GM19023 (cell line): ENCODE results near the gene EIF2D.
A peak's percentile ranks its signal among the peaks of the same experiment; 100 is the strongest.
"Not testable (repeated sequence)": the region's sequence is repeated elsewhere in the genome, so short reads cannot be mapped to it uniquely, and the experiment has no call there.

Source experiments
- ATAC-seq: cut with Tn5 transposase; IDR thresholded peaks from one replicate; pipeline ENCODE4 v1.9.1; 2021; ENCODE audit warnings: mild to moderate bottlenecking, moderate library complexity; ENCODE audit not compliant: unreplicated experiment

EIF2D gene

GRCh38 chr1:206589206-206589605, 23.1 kb downstream of the EIF2D start:
- no peak for ATAC-seq

DNA sequence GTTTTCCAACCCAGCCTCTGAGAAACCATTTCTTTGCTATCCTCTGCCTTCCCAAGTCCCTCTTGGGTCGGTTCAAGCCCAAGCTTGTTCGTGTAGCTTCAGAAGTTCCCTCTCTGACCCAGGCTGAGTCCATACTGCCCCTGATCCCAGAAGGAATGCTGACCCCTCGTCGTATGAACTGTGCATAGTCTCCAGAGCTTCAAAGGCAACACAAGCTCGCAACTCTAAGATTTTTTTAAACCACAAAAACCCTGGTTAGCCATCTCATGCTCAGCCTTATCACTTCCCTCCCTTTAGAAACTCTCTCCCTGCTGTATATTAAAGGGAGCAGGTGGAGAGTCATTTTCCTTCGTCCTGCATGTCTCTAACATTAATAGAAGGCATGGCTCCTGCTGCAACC, 23.8 kb downstream of the EIF2D start:
- no peak for ATAC-seq

- no peak for ATAC-seq
Measured at GRCh38 chr1:206587904-206588303, 24.4 kb downstream of the EIF2D start.

DNA sequence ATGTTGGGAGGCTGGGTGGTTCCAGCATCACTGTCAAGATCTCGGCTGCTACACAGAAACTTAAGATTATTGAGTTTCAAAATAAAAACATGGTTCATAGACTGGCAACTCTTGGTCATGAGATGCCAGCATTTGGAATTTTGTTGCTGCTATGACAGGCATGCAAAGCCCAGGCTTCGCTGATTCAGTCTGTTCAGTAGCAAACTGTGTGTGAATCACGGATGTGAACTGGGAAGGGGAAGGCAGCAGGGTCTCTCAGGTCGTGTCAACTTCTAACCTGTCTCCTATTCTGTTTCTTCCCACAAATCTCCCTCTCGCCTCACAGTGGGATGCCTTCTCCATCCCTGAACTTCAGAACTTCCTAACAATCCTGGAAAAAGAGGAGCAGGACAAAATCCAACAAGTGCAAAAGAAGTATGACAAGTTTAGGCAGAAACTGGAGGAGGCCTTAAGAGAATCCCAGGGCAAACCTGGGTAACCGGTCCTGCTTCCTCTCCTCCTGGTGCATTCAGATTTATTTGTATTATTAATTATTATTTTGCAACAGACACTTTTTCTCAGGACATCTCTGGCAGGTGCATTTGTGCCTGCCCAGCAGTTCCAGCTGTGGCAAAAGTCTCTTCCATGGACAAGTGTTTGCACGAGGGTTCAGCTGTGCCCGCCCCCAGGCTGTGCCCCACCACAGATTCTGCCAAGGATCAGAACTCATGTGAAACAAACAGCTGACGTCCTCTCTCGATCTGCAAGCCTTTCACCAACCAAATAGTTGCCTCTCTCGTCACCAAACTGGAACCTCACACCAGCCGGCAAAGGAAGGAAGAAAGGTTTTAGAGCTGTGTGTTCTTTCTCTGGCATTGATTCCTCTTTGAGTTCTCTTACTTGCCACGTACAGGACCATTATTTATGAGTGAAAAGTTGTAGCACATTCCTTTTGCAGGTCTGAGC, 25.5 kb downstream of the EIF2D start:
- no peak for ATAC-seq

GRCh38 chr1:206584683-206585082, 27.6 kb downstream of the EIF2D start:
- ATAC-seq = no peak

DNA sequence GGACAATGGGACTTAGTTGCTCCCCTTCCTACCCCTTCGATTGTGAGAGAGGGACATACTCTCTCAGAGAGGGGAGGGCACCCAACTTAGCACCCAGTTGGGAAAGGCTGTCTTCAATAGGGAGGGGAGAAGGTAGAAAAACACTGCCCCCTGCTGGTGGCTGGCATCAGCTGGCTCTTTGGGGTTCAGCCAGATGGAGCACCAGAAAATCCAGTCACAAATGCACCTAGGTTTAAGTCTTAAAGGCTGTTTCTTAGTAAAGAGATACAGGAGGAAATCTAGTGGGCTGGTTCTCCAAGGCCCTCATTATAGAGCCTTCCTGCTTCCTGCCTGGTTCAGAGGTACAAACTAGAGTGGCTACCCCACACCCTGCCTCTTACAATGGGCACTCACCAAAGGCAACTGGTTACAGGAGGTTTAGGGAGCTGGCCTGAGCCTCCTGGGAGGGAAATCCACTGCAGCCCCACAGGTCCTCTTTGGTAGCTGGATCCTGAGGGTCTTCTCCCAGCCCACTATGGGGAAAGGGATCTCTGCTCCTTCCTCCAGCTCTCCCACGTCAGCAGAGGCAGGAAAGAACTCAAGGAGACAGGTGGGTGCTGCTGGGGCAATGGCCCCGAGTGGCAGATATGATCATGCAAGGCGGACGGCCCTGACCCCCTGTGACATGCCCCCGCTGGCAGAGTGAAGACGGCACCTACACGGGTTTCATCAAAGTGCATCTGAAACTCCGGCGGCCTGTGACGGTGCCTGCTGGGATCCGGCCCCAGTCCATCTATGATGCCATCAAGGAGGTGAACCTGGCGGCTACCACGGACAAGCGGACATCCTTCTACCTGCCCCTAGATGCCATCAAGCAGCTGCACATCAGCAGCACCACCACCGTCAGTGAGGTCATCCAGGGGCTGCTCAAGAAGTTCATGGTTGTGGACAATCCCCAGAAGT, 28.3 kb downstream of the EIF2D start:
- no peak for ATAC-seq

- no peak for ATAC-seq
Measured at GRCh38 chr1:206582971-206583706, 29.1 kb downstream of the EIF2D start.

- no peak for ATAC-seq
Measured at GRCh38 chr1:206582537-206582936, 29.7 kb downstream of the EIF2D start.

DNA sequence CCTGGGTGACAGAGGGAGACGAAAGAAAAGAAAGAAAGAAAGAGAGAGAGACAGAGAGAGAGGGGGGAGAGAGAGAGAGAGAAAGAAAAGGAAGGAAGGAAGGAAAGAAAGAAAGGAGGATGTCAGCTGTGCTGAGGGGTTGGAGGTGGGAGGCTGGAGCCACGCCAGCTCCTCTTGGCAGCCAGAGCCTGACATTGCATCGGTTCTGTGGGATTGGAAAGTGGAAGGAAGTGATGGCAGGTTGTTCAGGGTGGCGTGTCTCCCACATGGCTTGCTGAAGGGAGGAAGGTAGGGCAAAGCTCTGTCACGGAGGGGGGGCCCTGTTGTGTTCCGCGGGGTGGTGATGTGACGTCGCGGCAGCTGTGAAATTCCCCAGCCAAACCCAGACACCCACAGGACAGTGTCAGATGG, 30.7 kb downstream of the EIF2D start:
- ATAC-seq = no peak

DNA sequence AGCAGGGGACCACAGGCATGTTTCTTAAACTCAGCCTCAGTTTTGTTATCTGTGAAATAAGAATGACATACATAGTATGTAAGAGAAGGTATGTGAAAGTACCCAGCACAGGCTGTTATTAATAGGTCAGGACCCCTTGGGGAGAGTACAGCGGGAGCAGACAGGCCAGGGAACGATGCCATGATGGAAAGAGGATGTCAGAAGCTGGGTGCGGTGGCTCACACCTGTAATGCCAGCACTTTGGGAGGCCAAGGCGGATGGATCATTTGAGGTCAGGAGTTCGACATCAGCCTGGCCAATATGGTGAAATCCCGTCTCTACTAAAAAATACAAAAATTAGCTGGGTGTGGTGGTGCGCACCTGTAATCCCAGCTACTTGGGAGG, 31.2 kb downstream of the EIF2D start:
- not testable (repeated sequence) for ATAC-seq

GRCh38 chr1:206580438-206581113, 31.7 kb downstream of the EIF2D start:
- ATAC-seq = no peak

GRCh38 chr1:206579747-206580437, 32.4 kb downstream of the EIF2D start:
- ATAC-seq = peak; percentile 87

DNA sequence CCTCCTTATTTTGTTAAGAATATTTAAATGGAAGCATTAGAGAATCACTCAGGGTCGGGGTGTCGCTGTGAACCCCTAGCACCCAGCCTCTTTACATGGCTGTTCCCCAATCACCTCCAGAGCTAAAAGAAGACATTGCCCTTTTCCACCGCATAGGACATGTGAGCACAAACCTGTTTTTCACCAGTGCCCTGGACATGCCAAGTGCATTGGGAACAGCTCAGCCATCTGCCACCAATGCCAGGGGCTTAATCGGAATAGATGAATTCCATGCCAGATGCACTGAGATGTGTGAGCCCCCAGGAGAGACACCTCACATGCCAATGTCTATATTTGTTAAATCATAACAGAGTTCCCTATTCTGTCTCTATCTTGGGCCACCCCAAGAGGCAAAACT, 33.3 kb downstream of the EIF2D start:
- ATAC-seq = no peak

DNA sequence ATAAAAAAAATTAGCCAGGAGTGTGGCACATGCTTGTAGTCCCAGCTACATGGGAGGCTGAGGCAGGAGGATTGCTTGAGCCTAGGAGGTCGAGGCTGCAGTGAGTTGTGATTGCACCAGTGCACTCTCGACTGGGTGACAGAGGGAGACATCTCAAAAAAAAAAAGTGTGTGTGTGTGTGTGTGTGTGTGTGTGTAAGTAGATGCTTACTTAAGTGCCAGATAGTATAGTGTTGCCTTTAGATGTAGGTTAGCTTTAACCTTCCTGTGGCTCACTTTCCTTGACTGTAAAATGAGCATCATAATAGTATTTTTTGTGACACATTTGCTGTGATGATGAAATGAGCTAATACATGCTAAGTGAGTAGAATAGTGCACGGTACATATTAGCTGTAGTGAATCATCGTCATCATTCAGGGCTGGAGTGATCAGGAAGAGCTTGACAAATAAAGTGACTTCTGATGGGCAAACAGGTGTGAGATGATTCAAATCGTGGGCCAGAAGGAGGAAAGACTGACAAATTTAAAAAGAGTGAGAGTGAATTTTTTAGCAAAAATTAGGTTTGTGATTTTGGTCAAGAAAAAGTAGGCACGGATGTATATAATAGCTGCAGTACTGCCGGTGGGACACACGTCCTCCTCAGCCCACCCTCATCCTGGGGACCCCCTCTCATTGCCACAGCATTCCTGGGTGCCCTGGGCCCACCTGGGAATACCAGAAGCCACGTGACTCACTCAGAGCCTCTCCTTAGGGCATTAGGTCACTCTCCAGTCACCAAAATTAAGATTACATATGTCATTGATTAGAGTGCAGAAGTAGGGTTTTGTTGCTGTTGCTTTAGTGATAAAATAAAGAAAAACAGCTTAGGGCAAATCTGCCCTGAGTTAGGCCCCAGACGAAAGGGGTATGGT, 33.9 kb downstream of the EIF2D start:
- ATAC-seq = no peak

- ATAC-seq = no peak
Measured at GRCh38 chr1:206577626-206578025, 34.6 kb downstream of the EIF2D start.

- no peak for ATAC-seq
Measured at GRCh38 chr1:206575894-206576737, 36.1 kb downstream of the EIF2D start.

DNA sequence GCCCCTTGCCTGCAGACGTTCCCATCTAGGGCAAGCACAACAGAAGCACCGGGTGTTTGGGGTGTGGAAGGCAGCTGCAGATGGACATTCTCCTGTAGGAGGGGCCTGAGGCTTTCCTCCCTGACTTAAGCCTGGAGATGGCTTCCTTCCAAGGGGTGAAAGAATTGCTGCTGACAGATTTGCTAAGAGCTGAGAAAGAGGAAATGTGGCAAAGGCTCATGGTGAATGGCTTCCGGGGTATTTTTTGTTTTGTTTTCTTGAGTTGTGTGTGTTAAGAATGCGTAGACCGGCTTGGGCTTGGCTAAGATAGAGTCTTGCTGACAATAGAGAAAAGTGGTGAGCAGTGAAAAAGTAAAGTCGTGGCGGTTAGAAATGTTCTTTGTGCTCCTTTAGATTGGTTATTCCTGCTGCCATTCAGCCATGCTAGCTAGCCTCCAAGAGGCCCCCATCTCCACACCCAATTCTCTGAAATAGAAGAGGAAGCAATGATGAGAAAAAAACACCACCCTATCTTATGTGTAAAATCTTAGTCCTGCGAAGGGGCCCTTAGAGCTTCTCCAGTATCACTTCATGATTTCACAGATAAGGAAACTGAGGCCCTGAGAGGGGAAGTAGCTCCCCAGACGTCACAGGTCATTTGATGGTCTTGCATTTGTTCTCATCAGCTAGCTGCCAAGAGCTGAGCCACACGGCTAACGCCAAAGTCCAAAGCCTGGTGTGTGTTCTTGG, 36.9 kb downstream of the EIF2D start:
- ATAC-seq = no peak
